ENCODE results near the gene TLE1. TPM values are rescaled to one million over a fixed set of nuclear protein-coding genes. Genes with fewer than 3 reads are reported as not detected.

Gene TLE1
- total RNA-seq, 1 experiment from 2014 or later = 97.7 TPM

DNA sequence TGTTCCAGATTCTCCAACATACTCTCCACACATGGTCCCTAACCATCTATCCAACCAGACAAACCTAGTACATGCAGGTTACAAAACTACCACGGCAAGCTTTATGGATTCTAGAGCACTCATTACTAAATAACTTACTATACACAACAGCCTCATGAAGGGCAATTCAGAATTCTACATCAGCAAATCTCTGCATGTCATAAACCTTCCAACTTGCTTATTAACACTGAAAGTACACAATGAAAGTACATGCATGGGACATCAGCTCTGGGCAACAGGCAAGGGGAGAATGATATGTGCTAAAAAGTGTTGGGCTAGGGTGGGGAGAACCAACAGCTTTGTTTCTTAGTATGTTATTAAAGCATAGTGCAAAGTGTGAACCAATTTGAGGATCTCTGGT, 70.4 kb downstream of the TLE1 start (continued):
- TF ChIP-seq, protein P1, sequence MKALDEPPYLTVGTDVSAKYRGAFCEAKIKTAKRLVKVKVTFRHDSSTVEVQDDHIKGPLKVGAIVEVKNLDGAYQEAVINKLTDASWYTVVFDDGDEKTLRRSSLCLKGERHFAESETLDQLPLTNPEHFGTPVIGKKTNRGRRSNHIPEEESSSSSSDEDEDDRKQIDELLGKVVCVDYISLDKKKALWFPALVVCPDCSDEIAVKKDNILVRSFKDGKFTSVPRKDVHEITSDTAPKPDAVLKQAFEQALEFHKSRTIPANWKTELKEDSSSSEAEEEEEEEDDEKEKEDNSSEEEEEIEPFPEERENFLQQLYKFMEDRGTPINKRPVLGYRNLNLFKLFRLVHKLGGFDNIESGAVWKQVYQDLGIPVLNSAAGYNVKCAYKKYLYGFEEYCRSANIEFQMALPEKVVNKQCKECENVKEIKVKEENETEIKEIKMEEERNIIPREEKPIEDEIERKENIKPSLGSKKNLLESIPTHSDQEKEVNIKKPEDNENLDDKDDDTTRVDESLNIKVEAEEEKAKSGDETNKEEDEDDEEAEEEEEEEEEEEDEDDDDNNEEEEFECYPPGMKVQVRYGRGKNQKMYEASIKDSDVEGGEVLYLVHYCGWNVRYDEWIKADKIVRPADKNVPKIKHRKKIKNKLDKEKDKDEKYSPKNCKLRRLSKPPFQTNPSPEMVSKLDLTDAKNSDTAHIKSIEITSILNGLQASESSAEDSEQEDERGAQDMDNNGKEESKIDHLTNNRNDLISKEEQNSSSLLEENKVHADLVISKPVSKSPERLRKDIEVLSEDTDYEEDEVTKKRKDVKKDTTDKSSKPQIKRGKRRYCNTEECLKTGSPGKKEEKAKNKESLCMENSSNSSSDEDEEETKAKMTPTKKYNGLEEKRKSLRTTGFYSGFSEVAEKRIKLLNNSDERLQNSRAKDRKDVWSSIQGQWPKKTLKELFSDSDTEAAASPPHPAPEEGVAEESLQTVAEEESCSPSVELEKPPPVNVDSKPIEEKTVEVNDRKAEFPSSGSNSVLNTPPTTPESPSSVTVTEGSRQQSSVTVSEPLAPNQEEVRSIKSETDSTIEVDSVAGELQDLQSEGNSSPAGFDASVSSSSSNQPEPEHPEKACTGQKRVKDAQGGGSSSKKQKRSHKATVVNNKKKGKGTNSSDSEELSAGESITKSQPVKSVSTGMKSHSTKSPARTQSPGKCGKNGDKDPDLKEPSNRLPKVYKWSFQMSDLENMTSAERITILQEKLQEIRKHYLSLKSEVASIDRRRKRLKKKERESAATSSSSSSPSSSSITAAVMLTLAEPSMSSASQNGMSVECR (CRISPR knock-in tag; IDR thresholded peaks at IDR 0.05; ENCODE audit: borderline replicate concordance) = no peak
- TF ChIP-seq TEAD4 (CRISPR knock-in tag; IDR thresholded peaks at IDR 0.05) = no peak
- TF ChIP-seq, protein P2, sequence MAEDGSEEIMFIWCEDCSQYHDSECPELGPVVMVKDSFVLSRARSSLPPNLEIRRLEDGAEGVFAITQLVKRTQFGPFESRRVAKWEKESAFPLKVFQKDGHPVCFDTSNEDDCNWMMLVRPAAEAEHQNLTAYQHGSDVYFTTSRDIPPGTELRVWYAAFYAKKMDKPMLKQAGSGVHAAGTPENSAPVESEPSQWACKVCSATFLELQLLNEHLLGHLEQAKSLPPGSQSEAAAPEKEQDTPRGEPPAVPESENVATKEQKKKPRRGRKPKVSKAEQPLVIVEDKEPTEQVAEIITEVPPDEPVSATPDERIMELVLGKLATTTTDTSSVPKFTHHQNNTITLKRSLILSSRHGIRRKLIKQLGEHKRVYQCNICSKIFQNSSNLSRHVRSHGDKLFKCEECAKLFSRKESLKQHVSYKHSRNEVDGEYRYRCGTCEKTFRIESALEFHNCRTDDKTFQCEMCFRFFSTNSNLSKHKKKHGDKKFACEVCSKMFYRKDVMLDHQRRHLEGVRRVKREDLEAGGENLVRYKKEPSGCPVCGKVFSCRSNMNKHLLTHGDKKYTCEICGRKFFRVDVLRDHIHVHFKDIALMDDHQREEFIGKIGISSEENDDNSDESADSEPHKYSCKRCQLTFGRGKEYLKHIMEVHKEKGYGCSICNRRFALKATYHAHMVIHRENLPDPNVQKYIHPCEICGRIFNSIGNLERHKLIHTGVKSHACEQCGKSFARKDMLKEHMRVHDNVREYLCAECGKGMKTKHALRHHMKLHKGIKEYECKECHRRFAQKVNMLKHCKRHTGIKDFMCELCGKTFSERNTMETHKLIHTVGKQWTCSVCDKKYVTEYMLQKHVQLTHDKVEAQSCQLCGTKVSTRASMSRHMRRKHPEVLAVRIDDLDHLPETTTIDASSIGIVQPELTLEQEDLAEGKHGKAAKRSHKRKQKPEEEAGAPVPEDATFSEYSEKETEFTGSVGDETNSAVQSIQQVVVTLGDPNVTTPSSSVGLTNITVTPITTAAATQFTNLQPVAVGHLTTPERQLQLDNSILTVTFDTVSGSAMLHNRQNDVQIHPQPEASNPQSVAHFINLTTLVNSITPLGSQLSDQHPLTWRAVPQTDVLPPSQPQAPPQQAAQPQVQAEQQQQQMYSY (CRISPR knock-in tag; IDR thresholded peaks at IDR 0.05) = no peak
- TF ChIP-seq, protein P3, sequence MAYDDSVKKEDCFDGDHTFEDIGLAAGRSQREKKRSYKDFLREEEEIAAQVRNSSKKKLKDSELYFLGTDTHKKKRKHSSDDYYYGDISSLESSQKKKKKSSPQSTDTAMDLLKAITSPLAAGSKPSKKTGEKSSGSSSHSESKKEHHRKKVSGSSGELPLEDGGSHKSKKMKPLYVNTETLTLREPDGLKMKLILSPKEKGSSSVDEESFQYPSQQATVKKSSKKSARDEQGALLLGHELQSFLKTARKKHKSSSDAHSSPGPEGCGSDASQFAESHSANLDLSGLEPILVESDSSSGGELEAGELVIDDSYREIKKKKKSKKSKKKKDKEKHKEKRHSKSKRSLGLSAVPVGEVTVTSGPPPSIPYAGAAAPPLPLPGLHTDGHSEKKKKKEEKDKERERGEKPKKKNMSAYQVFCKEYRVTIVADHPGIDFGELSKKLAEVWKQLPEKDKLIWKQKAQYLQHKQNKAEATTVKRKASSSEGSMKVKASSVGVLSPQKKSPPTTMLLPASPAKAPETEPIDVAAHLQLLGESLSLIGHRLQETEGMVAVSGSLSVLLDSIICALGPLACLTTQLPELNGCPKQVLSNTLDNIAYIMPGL (CRISPR knock-in tag; IDR thresholded peaks at IDR 0.05) = no peak
- TF ChIP-seq MXD4 (CRISPR knock-in tag; IDR thresholded peaks at IDR 0.05; ENCODE audit: borderline replicate concordance) = no peak
- TF ChIP-seq, protein P4, sequence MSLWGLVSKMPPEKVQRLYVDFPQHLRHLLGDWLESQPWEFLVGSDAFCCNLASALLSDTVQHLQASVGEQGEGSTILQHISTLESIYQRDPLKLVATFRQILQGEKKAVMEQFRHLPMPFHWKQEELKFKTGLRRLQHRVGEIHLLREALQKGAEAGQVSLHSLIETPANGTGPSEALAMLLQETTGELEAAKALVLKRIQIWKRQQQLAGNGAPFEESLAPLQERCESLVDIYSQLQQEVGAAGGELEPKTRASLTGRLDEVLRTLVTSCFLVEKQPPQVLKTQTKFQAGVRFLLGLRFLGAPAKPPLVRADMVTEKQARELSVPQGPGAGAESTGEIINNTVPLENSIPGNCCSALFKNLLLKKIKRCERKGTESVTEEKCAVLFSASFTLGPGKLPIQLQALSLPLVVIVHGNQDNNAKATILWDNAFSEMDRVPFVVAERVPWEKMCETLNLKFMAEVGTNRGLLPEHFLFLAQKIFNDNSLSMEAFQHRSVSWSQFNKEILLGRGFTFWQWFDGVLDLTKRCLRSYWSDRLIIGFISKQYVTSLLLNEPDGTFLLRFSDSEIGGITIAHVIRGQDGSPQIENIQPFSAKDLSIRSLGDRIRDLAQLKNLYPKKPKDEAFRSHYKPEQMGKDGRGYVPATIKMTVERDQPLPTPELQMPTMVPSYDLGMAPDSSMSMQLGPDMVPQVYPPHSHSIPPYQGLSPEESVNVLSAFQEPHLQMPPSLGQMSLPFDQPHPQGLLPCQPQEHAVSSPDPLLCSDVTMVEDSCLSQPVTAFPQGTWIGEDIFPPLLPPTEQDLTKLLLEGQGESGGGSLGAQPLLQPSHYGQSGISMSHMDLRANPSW (CRISPR knock-in tag; conservative IDR thresholded peaks at IDR 0.05; ENCODE audit: low read depth) = no peak
- TF ChIP-seq, protein P5, sequence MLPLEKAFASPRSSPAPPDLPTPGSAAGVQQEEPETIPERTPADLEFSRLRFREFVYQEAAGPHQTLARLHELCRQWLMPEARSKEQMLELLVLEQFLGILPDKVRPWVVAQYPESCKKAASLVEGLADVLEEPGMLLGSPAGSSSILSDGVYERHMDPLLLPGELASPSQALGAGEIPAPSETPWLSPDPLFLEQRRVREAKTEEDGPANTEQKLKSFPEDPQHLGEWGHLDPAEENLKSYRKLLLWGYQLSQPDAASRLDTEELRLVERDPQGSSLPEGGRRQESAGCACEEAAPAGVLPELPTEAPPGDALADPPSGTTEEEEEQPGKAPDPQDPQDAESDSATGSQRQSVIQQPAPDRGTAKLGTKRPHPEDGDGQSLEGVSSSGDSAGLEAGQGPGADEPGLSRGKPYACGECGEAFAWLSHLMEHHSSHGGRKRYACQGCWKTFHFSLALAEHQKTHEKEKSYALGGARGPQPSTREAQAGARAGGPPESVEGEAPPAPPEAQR (CRISPR knock-in tag; IDR thresholded peaks at IDR 0.05) = no peak
- TF ChIP-seq CREM (CRISPR knock-in tag; IDR thresholded peaks at IDR 0.05) = no peak
- TF ChIP-seq, protein P6, sequence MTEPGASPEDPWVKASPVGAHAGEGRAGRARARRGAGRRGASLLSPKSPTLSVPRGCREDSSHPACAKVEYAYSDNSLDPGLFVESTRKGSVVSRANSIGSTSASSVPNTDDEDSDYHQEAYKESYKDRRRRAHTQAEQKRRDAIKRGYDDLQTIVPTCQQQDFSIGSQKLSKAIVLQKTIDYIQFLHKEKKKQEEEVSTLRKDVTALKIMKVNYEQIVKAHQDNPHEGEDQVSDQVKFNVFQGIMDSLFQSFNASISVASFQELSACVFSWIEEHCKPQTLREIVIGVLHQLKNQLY (CRISPR knock-in tag; IDR thresholded peaks at IDR 0.05) = no peak

DNA sequence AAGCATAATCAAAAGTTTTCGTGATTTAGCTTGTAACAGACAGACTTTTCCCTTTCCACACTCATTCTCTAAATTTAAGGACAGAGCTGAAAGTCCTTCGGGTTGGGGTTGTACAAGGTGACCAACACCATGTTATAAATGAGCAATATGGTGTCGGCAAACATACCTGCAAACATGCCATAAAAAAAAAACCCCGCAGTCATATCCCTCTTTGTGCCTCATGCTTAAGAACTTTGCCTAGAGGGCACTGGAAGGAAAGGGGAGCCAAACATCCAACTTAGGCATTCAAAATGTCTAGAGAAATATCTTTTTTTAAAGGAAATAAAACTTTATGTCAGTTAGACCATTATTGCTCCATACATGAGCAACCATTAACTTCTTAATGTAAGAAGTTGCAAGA, 73.2 kb downstream of the TLE1 start:
- no peak for TF ChIP-seq TEAD4 (CRISPR knock-in tag; IDR thresholded peaks at IDR 0.05)
- TF ChIP-seq ELF4 (CRISPR knock-in tag; IDR thresholded peaks at IDR 0.05; ENCODE audit: low read depth) = no peak
- TF ChIP-seq, protein P7, sequence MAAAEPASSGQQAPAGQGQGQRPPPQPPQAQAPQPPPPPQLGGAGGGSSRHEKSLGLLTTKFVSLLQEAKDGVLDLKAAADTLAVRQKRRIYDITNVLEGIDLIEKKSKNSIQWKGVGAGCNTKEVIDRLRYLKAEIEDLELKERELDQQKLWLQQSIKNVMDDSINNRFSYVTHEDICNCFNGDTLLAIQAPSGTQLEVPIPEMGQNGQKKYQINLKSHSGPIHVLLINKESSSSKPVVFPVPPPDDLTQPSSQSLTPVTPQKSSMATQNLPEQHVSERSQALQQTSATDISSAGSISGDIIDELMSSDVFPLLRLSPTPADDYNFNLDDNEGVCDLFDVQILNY (CRISPR knock-in tag; IDR thresholded peaks at IDR 0.05) = no peak
- TF ChIP-seq NR1H2 (CRISPR knock-in tag; IDR thresholded peaks at IDR 0.05) = no peak
- TF ChIP-seq, protein P8, sequence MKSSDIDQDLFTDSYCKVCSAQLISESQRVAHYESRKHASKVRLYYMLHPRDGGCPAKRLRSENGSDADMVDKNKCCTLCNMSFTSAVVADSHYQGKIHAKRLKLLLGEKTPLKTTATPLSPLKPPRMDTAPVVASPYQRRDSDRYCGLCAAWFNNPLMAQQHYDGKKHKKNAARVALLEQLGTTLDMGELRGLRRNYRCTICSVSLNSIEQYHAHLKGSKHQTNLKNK (CRISPR knock-in tag; IDR thresholded peaks at IDR 0.05) = no peak
- TF ChIP-seq, protein P9, sequence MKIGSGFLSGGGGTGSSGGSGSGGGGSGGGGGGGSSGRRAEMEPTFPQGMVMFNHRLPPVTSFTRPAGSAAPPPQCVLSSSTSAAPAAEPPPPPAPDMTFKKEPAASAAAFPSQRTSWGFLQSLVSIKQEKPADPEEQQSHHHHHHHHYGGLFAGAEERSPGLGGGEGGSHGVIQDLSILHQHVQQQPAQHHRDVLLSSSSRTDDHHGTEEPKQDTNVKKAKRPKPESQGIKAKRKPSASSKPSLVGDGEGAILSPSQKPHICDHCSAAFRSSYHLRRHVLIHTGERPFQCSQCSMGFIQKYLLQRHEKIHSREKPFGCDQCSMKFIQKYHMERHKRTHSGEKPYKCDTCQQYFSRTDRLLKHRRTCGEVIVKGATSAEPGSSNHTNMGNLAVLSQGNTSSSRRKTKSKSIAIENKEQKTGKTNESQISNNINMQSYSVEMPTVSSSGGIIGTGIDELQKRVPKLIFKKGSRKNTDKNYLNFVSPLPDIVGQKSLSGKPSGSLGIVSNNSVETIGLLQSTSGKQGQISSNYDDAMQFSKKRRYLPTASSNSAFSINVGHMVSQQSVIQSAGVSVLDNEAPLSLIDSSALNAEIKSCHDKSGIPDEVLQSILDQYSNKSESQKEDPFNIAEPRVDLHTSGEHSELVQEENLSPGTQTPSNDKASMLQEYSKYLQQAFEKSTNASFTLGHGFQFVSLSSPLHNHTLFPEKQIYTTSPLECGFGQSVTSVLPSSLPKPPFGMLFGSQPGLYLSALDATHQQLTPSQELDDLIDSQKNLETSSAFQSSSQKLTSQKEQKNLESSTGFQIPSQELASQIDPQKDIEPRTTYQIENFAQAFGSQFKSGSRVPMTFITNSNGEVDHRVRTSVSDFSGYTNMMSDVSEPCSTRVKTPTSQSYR (CRISPR knock-in tag; IDR thresholded peaks at IDR 0.05) = no peak
- TF ChIP-seq, protein P10, sequence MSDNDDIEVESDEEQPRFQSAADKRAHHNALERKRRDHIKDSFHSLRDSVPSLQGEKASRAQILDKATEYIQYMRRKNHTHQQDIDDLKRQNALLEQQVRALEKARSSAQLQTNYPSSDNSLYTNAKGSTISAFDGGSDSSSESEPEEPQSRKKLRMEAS (CRISPR knock-in tag; IDR thresholded peaks at IDR 0.05) = no peak
- H3K27me3 Mint-ChIP-seq (ENCODE audit: low read depth) = no peaks in the 10 kb centered on the region
- no peak for ATAC-seq
- H3K27ac Mint-ChIP-seq = no peak overlapping the region
- ChIA-PET POLR2A (no interaction called here), CTCF (no interaction called here)
- H3K9me3 Mint-ChIP-seq = no peaks in the 10 kb centered on the region
- H3K4me3 Mint-ChIP-seq = no peak overlapping the region
- no peak for DNase-seq (ENCODE audit: low spot score)
- peaks cover 80% of the 10 kb centered on the region for H3K36me3 Mint-ChIP-seq
- peaks cover 15% of the 10 kb centered on the region for H3K4me1 Mint-ChIP-seq
